Left hindlimb (tissue), 1 donor: ENCODE data around the gene PACSIN2.
"Not testable (repeated sequence)": the region's sequence is repeated elsewhere in the genome, so short reads cannot be mapped to it uniquely, and the experiment has no call there.

Experiments used
- DNase-seq: peaks from one replicate; pipeline ENCODE4 v3.0.0-alpha.2; 2018

PACSIN2 gene

DNA sequence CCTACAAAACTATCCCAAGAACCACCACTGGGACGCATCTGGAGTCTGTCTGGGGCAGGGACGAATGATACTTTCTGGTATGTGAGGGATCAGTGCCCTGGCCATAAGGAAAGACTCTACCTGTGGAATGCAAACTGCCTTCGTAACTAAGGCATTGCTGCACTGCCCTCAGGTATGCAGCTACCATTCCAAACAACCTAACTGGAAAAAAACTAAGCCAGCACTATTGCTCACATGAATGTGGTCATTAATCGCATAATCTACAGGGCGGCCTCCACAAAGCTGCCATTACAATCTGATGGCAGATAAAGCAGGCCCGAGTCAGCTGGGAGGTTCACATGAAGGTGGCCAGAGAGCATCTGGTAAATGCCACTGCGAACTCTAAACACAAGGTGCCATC is 3.9 kb downstream of the PACSIN2 start:
- peak; percentile 10 for DNase-seq

GRCh38 chr22:43009444-43009843 is 5.5 kb downstream of the PACSIN2 start:
- DNase-seq: no peak

GRCh38 chr22:43008921-43009320 is 6.0 kb downstream of the PACSIN2 start:
- DNase-seq: no peak

GRCh38 chr22:43008509-43008908 is 6.4 kb downstream of the PACSIN2 start:
- no peak for DNase-seq

DNA sequence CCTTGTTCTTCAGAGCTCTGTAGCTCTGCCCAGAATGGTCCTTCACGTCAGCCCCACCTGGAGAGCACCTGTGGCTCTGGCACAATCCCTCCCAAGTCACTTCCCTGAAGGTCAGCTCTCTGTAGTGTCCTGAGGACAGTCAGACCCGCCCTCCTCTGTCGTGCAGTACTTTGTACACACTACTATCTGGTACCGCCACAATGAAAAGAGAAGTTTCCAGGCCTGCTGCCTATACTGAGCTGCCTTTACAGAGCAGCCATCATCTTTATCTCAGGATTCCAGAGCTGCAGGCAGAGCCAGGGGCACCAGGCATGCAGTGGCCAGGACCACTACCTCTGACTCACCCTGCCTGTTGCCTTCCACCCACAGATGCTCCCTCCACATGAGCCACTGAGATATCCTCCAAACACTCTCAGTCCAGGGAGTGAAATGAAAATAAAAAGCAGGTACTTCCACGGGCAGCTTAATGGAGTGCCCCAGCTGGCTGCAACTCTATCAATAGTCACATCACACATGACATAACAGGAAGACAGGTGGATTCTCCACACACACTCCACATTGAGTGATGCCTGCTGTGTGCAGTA is 7.3 kb downstream of the PACSIN2 start:
- DNase-seq: no peak

DNA sequence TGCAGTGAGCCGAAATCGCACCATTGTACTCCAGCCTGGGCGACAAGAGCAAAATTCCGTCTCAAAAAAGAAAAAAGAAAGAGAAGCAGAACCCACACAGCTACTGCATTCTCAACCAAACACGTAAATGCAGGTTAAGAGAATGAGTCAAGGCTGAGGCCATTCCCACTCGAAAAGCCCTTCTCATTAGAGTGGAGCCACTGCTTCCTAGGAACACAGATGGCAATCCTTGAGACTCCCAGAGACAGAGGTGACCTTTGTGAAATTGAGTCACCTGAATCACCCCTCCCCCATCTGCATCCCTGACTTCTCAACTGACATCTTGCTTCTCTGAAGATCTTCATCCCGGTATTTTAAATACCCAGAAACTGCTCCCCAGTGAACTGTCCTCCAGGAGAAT is 8.2 kb downstream of the PACSIN2 start:
- no peak for DNase-seq

DNA sequence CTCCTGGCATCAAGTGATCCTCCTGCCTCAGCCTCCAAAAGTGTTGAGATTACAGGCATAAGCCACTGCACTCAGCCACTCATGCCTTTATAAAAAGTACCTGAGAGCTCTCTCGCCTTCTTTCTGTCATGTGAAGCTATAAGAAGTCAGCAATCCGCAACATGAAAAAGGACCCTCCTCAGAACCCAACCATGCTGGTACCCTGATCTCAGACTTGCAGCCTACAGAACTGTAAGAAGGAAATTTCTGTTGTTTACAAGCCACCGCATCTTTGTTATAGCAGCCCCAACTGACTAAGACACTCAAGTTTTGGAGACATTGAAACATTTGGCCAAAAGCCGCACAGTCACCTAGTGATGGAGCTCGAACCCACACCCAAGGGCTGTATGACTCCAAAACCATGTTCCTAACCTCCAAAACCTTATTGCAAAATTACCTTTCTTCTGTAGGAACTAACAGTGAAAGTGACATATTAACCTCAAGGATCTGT is 8.9 kb downstream of the PACSIN2 start:
- no peak for DNase-seq

DNA sequence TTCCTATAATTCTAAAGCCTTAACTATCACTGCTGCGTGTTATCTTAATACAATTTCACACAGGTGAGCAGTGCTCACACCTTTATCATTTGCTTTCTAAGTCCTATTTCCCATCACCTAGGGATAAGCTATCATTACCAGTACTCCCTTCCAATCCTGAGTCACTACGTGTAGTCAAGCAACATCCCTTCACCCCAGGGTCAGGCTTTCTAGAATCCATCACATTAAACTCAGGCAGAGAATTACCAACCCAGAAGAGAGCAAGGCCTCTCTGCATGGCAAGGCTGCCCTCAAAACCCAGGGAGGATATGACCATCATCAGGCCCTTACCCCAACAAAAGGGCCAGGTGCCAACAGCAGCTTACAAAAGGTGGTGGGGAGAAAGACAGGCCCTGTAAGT is 9.8 kb downstream of the PACSIN2 start:
- peak; percentile 9 for DNase-seq

GRCh38 chr22:43004362-43005035 is 10.4 kb downstream of the PACSIN2 start:
- no peak for DNase-seq

DNA sequence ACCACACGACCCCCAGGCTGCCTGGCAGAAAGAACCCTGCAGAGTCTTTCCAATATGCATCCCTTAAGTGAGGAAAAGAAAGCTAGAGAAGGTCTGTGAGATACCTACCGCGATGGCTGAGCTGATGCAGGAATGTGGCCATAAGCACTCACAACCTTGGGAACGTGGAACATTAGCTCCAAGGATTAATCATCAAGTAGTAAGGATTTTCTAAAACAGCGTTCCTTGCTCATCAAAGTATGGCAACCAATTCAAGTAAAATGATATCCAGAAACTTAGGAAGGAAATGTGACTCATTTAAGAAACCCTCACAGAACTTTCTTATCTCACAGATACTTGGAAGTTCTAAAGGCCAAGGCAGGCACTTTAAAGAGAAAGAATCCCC is 12.8 kb downstream of the PACSIN2 start:
- no peak for DNase-seq

- DNase-seq: no peak
These were observed 13.4 kb downstream of the PACSIN2 start for GRCh38 chr22:43001271-43002201.

DNA sequence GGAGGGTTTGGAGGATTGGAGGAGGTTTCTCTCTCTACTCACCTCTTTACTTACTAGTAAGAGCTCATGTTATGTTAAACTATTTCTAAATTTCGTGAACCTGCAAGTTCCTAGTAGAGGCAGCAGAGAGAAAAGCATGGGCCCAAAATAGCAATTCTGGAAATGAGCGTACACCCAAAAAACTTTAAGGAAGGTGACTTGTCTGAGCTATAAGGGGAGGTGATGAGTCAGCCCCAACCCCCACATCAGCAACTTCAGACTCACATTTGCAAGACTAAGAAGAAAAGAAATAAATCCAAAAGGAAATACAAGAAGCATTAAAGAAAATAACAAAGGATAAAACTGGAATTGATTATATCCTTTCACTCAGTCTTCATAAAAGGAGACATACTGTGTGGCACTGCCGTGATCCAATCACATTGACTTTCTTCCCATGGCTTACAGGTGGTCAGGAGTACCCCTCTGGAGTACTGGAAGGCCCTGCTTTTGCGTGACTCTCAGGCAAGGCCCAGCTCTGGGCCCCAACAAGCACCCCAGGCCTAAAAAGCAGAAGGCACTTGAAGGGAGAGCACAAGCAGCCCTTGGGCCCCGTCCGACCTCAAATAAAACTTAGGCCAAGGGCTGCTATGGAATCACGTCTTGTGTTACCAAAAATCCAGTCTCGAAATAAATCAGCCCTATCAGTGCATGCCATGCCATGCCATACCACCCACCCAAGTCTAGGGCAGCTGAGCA is 14.3 kb downstream of the PACSIN2 start:
- no peak for DNase-seq

GRCh38 chr22:42997582-42998090 is 17.3 kb downstream of the PACSIN2 start:
- DNase-seq: no peak

DNA sequence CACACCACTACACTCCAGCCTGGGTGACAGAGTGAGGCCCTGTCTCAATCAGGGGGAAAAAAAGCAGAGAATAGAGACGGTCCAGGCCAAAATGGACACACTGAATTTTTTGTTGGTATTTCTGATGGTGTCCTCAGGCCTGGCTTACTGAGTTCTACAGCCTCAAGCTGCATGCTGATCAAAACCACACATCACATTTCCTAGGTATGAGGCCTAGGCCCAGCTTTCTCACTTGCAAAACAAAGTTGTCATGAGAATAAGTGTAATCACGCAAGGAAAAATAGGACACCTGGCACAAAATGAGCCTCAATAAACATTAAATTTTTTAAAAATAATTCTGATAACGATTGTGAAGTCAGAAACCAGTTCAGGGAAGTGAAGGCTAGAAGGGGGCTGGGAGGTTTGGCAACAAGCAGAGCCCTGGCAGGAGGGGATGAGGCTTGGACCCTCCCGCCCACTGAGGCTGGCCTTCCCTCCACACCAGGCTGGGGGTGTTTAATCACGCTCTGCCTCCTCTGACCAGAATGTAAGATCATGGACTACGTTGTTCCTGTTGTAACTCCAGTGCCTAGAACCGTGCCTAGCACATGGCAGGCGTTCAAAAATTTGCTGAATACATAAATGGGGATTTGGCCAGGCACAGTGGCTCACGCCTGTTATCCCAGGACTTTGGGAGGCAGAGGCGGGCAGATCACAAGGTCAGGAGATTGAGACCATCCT is 18.1 kb downstream of the PACSIN2 start:
- DNase-seq: no peak

GRCh38 chr22:42995654-42996053 is 19.3 kb downstream of the PACSIN2 start:
- DNase-seq: not testable (repeated sequence)

GRCh38 chr22:42994917-42995562 is 19.9 kb downstream of the PACSIN2 start:
- DNase-seq: no peak

GRCh38 chr22:42994276-42994916 is 20.6 kb downstream of the PACSIN2 start:
- DNase-seq: no peak

DNA sequence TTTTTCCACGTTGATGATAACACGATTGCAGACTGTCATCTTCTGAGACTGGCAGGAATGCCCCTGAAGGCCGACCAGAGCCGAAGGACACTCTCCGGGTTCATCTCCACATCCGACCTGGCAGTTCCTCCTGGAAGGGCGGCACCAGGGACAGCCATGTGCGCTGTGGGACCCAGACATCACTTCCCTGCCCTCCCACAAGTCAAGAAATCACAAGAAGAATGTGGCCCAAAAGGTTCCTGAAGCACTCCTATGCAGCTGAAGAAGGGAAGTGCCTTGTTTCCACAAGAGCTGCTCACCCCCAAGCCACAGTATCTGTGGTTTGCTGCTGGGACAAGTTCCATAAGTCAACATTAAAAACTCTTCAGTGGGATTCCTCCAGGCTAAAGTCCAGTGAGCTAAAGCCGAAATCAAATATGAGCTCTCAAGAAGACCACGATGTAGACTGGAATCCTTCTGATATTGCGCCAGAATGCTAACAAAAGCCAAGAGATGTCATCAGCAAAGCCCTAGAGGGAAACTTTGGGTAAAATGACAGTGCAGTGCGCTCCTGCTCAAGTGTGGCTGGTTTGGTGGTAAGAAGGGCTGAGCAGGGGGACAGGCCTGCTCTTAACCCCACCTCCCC is 21.2 kb downstream of the PACSIN2 start:
- DNase-seq: peak; percentile 35

DNA sequence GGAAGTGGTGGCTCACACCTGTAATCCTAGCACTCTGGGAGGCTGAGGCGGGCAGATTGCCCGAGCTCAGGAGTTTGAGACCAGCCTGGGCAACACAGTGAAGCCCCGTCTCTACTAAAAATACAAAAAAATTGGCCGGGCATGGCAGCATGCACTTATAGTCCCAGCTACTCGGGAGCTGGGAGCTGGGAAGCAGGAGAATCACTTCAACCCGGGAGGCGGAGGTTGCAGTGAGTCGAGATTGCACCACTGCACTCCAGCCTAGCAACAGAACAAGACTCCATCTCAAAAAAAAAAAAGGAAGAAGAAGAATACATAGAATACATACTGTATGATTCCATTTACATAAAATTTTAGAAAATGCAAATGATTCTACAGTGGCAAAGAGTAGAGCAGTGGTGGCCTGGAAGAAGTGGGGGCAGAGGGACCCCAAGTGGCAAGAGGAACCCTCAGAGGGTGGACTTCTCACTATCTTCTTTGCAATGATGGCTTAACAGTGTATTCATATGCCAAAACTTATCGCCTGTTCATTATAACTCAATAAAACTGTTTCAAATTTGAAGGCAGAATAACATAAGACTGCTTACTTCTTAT is 22.0 kb downstream of the PACSIN2 start:
- no peak for DNase-seq

DNA sequence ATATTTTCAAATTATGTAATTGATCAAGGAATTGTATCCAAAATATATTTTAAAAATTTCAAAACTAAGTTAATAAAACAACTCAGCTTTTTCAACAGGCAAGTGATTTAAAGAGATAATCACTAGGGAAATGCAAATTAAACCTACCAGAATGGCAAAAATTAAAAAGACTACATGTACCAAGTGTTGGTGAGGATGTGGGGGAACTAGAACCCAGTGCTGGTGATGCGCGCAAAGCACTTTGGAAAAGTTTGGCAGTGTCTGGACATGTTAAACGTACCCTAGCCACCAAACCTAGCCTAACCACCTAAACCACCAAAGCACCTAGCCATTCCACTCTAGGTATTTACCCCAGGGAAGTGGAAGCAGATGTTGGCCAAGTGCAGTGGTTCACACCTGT is 22.9 kb downstream of the PACSIN2 start:
- DNase-seq: no peak
